Measurements from ENCODE around the gene PARD3B.

DNA sequence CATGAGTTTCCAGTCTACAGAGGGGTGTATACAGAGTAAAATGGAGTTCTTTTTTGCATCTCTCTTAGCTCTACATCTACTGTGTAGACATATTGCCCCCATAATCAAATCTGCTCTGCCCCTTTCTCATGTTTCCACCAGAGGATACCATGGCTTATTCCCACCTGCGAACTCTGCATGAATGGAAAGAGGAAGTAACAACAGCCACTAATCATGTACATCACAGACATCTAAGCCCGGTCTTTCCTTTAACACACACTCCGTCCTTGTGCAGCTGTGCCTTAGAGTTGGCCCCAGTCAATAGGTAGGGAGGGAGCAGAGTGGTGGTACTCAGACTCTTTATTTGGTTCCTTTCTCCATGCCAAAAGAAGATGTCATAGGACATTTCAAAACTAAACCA, 989.7 kb downstream of the PARD3B start:
- TF ChIP-seq YY1 (IDR thresholded peaks at IDR 0.05; ENCODE audit: insufficient read depth, insufficient read length), result no peak
- no peak for TF ChIP-seq ZNF274 (IDR thresholded peaks at IDR 0.05; ENCODE audit: low read depth, low read length)

All from NT2/D1 (cell line).